ENCODE results near the gene STAT2.

Gene STAT2

DNA sequence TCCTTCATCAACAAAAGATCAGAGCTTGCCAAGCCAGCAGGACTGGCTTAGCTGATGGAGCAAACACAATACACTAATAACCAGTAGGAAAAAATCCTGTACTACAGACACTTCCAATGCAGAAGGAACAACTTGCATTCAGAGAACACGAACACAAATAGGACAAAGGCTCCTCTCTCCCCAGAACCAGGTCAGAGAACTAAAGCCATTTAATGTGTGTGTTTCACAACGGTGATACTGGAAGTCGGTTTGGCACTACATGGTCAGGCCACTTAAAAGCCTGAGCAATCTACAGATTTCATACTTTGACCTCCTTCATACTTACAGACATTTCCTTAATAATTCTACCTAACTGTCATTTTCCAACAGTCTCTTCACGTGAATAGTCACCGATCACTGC is 66.1 kb downstream of the STAT2 start:
- no peak for DNase-seq (ENCODE audit: low read depth, low spot score)

All from ELF-1 (cell line).